Panc1 (cell line): ENCODE data around the gene SHANK3. TPM values are rescaled to one million over a fixed set of nuclear protein-coding genes. Genes with fewer than 3 reads are reported as not detected.

Source experiments
- ATAC-seq: fragments of 200-7000 bp; cut with Tn5 transposase; 2 replicates; pipeline ENCODE4 v1.9.1; 2020; ENCODE audit warnings: mild to moderate bottlenecking, moderate library complexity
- BruUV-seq: library from RNA; stranded (reverse); fragments of 400-500 nt; replicated peaks from 2 replicates; lab custom pipeline; 2021; lab: Mats Ljungman, UMichigan
- CTCF ChIA-PET: fragments of 300-600 bp; sonication (Branson Sonifier 250); formaldehyde crosslinking; loops from one replicate; lab custom pipeline; 2022; ENCODE audit warnings: antibody characterized with exemption; lab: Charles Lee
- POLR2A ChIA-PET: fragments of 300-600 bp; sonication (Branson Sonifier 250); formaldehyde crosslinking; loops from one replicate; lab custom pipeline; 2022; ENCODE audit warnings: antibody characterized with exemption; lab: Charles Lee
- DNase-seq: peaks from one replicate; pipeline ENCODE4 v3.0.0-alpha.2; 2010; ENCODE audit warnings: low read depth, low spot score
- H3K27ac ChIP-seq: 2 replicates; pipeline ENCODE4 v1.5.1; 2011; ENCODE audit warnings: mild to moderate bottlenecking, low read length, inconsistent platforms
- H3K27me3 ChIP-seq: fragments of 200-500 bp; sonication (Bioruptor generic); 2 replicates; pipeline ENCODE4 v1.6.0; 2014; ENCODE audit warnings: low read length, inconsistent platforms; ENCODE audit not compliant: control insufficient read depth, insufficient read depth
- H3K36me3 ChIP-seq: fragments of 200-500 bp; sonication (Bioruptor generic); 2 replicates; pipeline ENCODE4 v1.5.1; 2014; ENCODE audit warnings: inconsistent platforms, mild to moderate bottlenecking, low read length, moderate library complexity; ENCODE audit not compliant: control insufficient read depth, insufficient read depth
- H3K4me1 ChIP-seq: 2 replicates; pipeline ENCODE4 v1.5.1; 2011; ENCODE audit warnings: inconsistent platforms, mild to moderate bottlenecking, low read length, moderate library complexity; ENCODE audit not compliant: control insufficient read depth, insufficient read depth
- H3K4me3 ChIP-seq, 2 experiments: 2 replicates each; pipeline ENCODE4 v1.5.1; 2011 to 2012; ENCODE audit warnings: low read depth in 2 of 2, low read length in 2 of 2, mild to moderate bottlenecking in 2 of 2, inconsistent platforms in 1 of 2, moderate library complexity in 1 of 2
- H3K9me3 ChIP-seq: fragments of 200-500 bp; sonication (Bioruptor generic); 2 replicates; pipeline ENCODE4 v1.5.1; 2014; ENCODE audit warnings: low read depth, mild to moderate bottlenecking, inconsistent platforms, low read length, moderate library complexity; ENCODE audit not compliant: control insufficient read depth, insufficient read depth
- POLR2AphosphoS5 ChIP-seq: IDR thresholded peaks from 2 replicates; pipeline ENCODE4 v1.6.1; 2012; ENCODE audit warnings: mild to moderate bottlenecking, low read depth, low read length, moderate library complexity
- SIN3A ChIP-seq: IDR thresholded peaks from 2 replicates; pipeline ENCODE4 v1.6.1; 2012; ENCODE audit warnings: low read depth, mild to moderate bottlenecking, low read length, moderate library complexity, borderline replicate concordance; ENCODE audit not compliant: insufficient read depth
- TCF7L2 ChIP-seq: IDR thresholded peaks from 2 replicates; pipeline ENCODE4 v1.6.1; 2011; ENCODE audit warnings: mild to moderate bottlenecking, low read depth, low read length, inconsistent platforms
- in situ Hi-C: cut with HindIII; loops from 2 replicates; pipeline ENCODE4 v1.10.0; 2016; ENCODE audit warnings: low sequenced_read_pairs, low pct_unique_long_range_greater_than_20kb
- intact Hi-C: fragments of 100-400 bp; cut with micrococcal nuclease; formaldehyde crosslinking; loops from one replicate; pipeline ENCODE4 v1.10.0; 2022; ENCODE audit not compliant: unreplicated experiment
- total RNA-seq: library from RNA; stranded (reverse); gene quantifications from one replicate; pipeline ENCODE4 v1.2.1, GENCODE V29; 2021; ENCODE audit not compliant: unreplicated experiment
- TF ChIP-seq, protein P1 (sequence below): fragments of 450-650 bp; IDR thresholded peaks from 2 replicates; pipeline ENCODE4 v1.5.1; 2017; ENCODE audit warnings: mild to moderate bottlenecking
- TF ChIP-seq, protein P2 (sequence below), 2 experiments: IDR thresholded peaks; 2 replicates each; pipeline ENCODE4 v1.6.1; 2011 to 2012; ENCODE audit warnings: low read depth in 2 of 2, control low read depth in 1 of 2, low read length in 1 of 2, mild to moderate bottlenecking in 1 of 2, moderate library complexity in 1 of 2; ENCODE audit not compliant: insufficient read depth in 1 of 2

Gene SHANK3
- total RNA-seq, 1 experiment from 2014 or later = 7.6 TPM

DNA sequence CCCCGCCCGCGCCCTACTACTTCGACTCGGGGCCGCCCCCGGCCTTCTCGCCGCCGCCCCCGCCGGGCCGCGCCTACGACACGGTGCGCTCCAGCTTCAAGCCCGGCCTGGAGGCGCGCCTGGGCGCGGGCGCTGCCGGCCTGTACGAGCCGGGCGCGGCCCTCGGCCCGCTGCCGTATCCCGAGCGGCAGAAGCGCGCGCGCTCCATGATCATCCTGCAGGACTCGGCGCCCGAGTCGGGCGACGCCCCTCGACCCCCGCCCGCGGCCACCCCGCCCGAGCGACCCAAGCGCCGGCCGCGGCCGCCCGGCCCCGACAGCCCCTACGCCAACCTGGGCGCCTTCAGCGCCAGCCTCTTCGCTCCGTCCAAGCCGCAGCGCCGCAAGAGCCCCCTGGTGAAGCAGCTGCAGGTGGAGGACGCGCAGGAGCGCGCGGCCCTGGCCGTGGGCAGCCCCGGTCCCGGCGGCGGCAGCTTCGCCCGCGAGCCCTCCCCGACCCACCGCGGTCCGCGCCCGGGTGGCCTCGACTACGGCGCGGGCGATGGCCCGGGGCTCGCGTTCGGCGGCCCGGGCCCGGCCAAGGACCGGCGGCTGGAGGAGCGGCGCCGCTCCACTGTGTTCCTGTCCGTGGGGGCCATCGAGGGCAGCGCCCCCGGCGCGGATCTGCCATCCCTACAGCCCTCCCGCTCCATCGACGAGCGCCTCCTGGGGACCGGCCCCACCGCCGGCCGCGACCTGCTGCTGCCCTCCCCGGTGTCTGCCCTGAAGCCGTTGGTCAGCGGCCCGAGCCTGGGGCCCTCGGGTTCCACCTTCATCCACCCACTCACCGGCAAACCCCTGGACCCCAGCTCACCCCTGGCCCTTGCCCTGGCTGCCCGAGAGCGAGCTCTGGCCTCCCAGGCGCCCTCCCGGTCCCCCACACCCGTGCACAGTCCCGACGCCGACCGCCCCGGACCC, 48.0 kb downstream of the SHANK3 start:
- Histone ChIP-seq H3K4me3 (no peak overlapping the region), H3K9me3 (no peaks in the 10 kb centered on the region), H3K27ac (no peak overlapping the region), H3K27me3 (no peaks in the 10 kb centered on the region), H3K36me3 (no peaks in the 10 kb centered on the region), H3K4me1 (no peaks in the 10 kb centered on the region)
- in situ Hi-C loops (no loop called here), intact Hi-C loops (no loop called here)
- CTCF ChIA-PET = no interaction called here
- TF ChIP-seq SIN3A (no peak), TCF7L2 (no peak), POLR2AphosphoS5 (no peak)
- TF ChIP-seq, protein P1, sequence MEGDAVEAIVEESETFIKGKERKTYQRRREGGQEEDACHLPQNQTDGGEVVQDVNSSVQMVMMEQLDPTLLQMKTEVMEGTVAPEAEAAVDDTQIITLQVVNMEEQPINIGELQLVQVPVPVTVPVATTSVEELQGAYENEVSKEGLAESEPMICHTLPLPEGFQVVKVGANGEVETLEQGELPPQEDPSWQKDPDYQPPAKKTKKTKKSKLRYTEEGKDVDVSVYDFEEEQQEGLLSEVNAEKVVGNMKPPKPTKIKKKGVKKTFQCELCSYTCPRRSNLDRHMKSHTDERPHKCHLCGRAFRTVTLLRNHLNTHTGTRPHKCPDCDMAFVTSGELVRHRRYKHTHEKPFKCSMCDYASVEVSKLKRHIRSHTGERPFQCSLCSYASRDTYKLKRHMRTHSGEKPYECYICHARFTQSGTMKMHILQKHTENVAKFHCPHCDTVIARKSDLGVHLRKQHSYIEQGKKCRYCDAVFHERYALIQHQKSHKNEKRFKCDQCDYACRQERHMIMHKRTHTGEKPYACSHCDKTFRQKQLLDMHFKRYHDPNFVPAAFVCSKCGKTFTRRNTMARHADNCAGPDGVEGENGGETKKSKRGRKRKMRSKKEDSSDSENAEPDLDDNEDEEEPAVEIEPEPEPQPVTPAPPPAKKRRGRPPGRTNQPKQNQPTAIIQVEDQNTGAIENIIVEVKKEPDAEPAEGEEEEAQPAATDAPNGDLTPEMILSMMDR = no peak
- TF ChIP-seq, protein P2, sequence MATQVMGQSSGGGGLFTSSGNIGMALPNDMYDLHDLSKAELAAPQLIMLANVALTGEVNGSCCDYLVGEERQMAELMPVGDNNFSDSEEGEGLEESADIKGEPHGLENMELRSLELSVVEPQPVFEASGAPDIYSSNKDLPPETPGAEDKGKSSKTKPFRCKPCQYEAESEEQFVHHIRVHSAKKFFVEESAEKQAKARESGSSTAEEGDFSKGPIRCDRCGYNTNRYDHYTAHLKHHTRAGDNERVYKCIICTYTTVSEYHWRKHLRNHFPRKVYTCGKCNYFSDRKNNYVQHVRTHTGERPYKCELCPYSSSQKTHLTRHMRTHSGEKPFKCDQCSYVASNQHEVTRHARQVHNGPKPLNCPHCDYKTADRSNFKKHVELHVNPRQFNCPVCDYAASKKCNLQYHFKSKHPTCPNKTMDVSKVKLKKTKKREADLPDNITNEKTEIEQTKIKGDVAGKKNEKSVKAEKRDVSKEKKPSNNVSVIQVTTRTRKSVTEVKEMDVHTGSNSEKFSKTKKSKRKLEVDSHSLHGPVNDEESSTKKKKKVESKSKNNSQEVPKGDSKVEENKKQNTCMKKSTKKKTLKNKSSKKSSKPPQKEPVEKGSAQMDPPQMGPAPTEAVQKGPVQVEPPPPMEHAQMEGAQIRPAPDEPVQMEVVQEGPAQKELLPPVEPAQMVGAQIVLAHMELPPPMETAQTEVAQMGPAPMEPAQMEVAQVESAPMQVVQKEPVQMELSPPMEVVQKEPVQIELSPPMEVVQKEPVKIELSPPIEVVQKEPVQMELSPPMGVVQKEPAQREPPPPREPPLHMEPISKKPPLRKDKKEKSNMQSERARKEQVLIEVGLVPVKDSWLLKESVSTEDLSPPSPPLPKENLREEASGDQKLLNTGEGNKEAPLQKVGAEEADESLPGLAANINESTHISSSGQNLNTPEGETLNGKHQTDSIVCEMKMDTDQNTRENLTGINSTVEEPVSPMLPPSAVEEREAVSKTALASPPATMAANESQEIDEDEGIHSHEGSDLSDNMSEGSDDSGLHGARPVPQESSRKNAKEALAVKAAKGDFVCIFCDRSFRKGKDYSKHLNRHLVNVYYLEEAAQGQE (IDR thresholded peaks at IDR 0.05; ENCODE audit: insufficient read depth in 1 of 2, low read depth in 2 of 2, low read length in 1 of 2) = no peak
- POLR2A ChIA-PET = no interaction called here
- no peak for DNase-seq
- ATAC-seq = no peak
- BruUV-seq = no TSS peak

DNA sequence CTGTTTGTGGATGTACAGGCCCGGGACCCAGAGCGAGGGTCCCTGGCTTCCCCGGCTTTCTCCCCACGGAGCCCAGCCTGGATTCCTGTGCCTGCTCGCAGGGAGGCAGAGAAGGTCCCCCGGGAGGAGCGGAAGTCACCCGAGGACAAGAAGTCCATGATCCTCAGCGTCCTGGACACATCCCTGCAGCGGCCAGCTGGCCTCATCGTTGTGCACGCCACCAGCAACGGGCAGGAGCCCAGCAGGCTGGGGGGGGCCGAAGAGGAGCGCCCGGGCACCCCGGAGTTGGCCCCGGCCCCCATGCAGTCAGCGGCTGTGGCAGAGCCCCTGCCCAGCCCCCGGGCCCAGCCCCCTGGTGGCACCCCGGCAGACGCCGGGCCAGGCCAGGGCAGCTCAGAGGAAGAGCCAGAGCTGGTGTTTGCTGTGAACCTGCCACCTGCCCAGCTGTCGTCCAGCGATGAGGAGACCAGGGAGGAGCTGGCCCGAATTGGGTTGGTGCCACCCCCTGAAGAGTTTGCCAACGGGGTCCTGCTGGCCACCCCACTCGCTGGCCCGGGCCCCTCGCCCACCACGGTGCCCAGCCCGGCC, 48.7 kb downstream of the SHANK3 start:
- intact Hi-C loops = no loop called here
- POLR2A ChIA-PET = no interaction called here
- ATAC-seq (no peak), DNase-seq (no peak)
- H3K9me3 ChIP-seq = no peaks in the 10 kb centered on the region
- in situ Hi-C loops = no loop called here
- no peaks in the 10 kb centered on the region for H3K4me1 ChIP-seq
- no peak for TF ChIP-seq POLR2AphosphoS5
- TF ChIP-seq TCF7L2 = no peak
- TF ChIP-seq, protein P2 (IDR thresholded peaks at IDR 0.05; ENCODE audit: insufficient read depth in 1 of 2, low read depth in 2 of 2, low read length in 1 of 2) = no peak
- no peak for TF ChIP-seq SIN3A
- TF ChIP-seq, protein P1 = no peak
- H3K4me3 ChIP-seq = no peak overlapping the region
- CTCF ChIA-PET = no interaction called here
- no peaks in the 10 kb centered on the region for H3K36me3 ChIP-seq
- H3K27ac ChIP-seq = no peak overlapping the region
- BruUV-seq = no TSS peak
- no peaks in the 10 kb centered on the region for H3K27me3 ChIP-seq
